Measurements from ENCODE around the gene TUBA3E.
"Not testable (repeated sequence)": the region's sequence is repeated elsewhere in the genome, so short reads cannot be mapped to it uniquely, and the experiment has no call there.

- TF ChIP-seq CTCF (IDR thresholded peaks at IDR 0.05; ENCODE audit: low read depth, low read length); POLR2A (IDR thresholded peaks at IDR 0.05; ENCODE audit: extremely low read depth, insufficient read length); MAX (IDR thresholded peaks at IDR 0.05; ENCODE audit: low read depth, low read length); MYC (IDR thresholded peaks at IDR 0.05; ENCODE audit: low read depth, low read length): not testable (repeated sequence)
These were observed 9.3 kb downstream of the TUBA3E start for GRCh38 chr2:130188958-130189357.
